ENCODE results near the gene CCS. TPM values are rescaled to one million over a fixed set of nuclear protein-coding genes. Genes with fewer than 3 reads are reported as not detected.
A peak's percentile ranks its signal among the peaks of the same experiment; 100 is the strongest.

The CCS gene
- total RNA-seq, 1 donor = 35.8 TPM

- H3K4me3 ChIP-seq (ENCODE audit: insufficient read depth, low read length) = no peak overlapping the region
- no peaks in the 10 kb centered on the region for H3K9me3 ChIP-seq (ENCODE audit: low read depth, low read length)
- no peaks in the 10 kb centered on the region for H4K20me1 ChIP-seq (ENCODE audit: insufficient read depth, low read length)
- H2AFZ ChIP-seq (ENCODE audit: low read length) = no peak overlapping the region
- no peaks in the 10 kb centered on the region for H3K4me1 ChIP-seq (ENCODE audit: insufficient read depth, low read length)
- H3K4me2 ChIP-seq (ENCODE audit: insufficient read depth, low read length) = no peak overlapping the region
- H3K27ac ChIP-seq (ENCODE audit: low read depth, low read length) = no peak overlapping the region
- peak; percentile 69 for DNase-seq (ENCODE audit: insufficient read length, low spot score, missing footprints)
- H3K79me2 ChIP-seq (ENCODE audit: insufficient read depth, low read length) = no peaks in the 10 kb centered on the region
- H3K27me3 ChIP-seq (ENCODE audit: insufficient read depth, low read length) = peaks cover 31% of the 10 kb centered on the region
- H3K36me3 ChIP-seq (ENCODE audit: insufficient read depth, low read length) = no peaks in the 10 kb centered on the region
- TF ChIP-seq, protein P1, sequence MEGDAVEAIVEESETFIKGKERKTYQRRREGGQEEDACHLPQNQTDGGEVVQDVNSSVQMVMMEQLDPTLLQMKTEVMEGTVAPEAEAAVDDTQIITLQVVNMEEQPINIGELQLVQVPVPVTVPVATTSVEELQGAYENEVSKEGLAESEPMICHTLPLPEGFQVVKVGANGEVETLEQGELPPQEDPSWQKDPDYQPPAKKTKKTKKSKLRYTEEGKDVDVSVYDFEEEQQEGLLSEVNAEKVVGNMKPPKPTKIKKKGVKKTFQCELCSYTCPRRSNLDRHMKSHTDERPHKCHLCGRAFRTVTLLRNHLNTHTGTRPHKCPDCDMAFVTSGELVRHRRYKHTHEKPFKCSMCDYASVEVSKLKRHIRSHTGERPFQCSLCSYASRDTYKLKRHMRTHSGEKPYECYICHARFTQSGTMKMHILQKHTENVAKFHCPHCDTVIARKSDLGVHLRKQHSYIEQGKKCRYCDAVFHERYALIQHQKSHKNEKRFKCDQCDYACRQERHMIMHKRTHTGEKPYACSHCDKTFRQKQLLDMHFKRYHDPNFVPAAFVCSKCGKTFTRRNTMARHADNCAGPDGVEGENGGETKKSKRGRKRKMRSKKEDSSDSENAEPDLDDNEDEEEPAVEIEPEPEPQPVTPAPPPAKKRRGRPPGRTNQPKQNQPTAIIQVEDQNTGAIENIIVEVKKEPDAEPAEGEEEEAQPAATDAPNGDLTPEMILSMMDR (IDR thresholded peaks at IDR 0.05; ENCODE audit: extremely low read depth, low read depth, low read length) = no peak
Measured at GRCh38 chr11:66561975-66562248, 31.1 kb upstream of the CCS start.

GRCh38 chr11:66562275-66562674, 30.7 kb upstream of the CCS start:
- TF ChIP-seq, protein P1 (IDR thresholded peaks at IDR 0.05; ENCODE audit: extremely low read depth, low read depth, low read length) = no peak
- Histone ChIP-seq H3K4me3 (ENCODE audit: insufficient read depth, low read length) (no peak overlapping the region), H3K4me1 (ENCODE audit: insufficient read depth, low read length) (no peaks in the 10 kb centered on the region), H2AFZ (ENCODE audit: low read length) (no peak overlapping the region), H3K27ac (ENCODE audit: low read depth, low read length) (no peak overlapping the region), H4K20me1 (ENCODE audit: insufficient read depth, low read length) (no peaks in the 10 kb centered on the region), H3K79me2 (ENCODE audit: insufficient read depth, low read length) (no peaks in the 10 kb centered on the region), H3K36me3 (ENCODE audit: insufficient read depth, low read length) (no peaks in the 10 kb centered on the region), H3K27me3 (ENCODE audit: insufficient read depth, low read length) (peaks cover 28% of the 10 kb centered on the region), H3K4me2 (ENCODE audit: insufficient read depth, low read length) (no peak overlapping the region), H3K9me3 (ENCODE audit: low read depth, low read length) (no peaks in the 10 kb centered on the region)
- peak; percentile 69 for DNase-seq (ENCODE audit: insufficient read length, low spot score, missing footprints)

GRCh38 chr11:66562907-66563583, 29.9 kb upstream of the CCS start:
- peak; percentile 81 for DNase-seq (ENCODE audit: insufficient read length, low spot score, missing footprints)
- H3K4me3 ChIP-seq (ENCODE audit: insufficient read depth, low read length) = no peak overlapping the region
- peaks cover 20% of the 10 kb centered on the region for H3K27me3 ChIP-seq (ENCODE audit: insufficient read depth, low read length)
- no peaks in the 10 kb centered on the region for H3K79me2 ChIP-seq (ENCODE audit: insufficient read depth, low read length)
- no peaks in the 10 kb centered on the region for H3K9me3 ChIP-seq (ENCODE audit: low read depth, low read length)
- H4K20me1 ChIP-seq (ENCODE audit: insufficient read depth, low read length) = no peaks in the 10 kb centered on the region
- no peak overlapping the region for H3K27ac ChIP-seq (ENCODE audit: low read depth, low read length)
- H3K4me2 ChIP-seq (ENCODE audit: insufficient read depth, low read length) = no peak overlapping the region
- no peaks in the 10 kb centered on the region for H3K4me1 ChIP-seq (ENCODE audit: insufficient read depth, low read length)
- no peaks in the 10 kb centered on the region for H3K36me3 ChIP-seq (ENCODE audit: insufficient read depth, low read length)
- TF ChIP-seq, protein P1 (IDR thresholded peaks at IDR 0.05; ENCODE audit: extremely low read depth, low read depth, low read length) = no peak
- no peak overlapping the region for H2AFZ ChIP-seq (ENCODE audit: low read length)

DNA sequence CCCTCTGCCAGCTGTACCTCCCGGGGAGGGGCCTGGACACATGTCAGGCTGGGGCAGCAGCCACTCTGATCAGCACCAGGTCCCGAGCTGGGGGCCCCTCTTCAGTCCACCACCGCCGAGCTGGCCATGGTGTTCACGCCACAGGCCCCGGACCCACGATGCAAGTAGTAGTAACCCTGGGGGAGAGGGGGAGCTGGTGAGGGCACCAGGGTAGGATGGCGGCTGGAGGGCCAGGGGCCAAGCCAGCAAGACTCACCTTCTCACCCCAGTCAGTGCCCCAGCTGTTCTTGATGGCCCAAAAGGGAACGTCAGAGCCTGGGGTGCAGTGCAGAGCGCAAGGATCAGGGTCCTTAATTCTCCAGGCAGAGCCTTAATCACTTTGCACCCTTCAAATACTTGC, 29.2 kb upstream of the CCS start:
- H3K4me3 ChIP-seq (ENCODE audit: insufficient read depth, low read length) = no peak overlapping the region

More for the DNA sequence above, 29.2 kb upstream of the CCS start:
- H3K79me2 ChIP-seq (ENCODE audit: insufficient read depth, low read length) = no peaks in the 10 kb centered on the region
- H3K27me3 ChIP-seq (ENCODE audit: insufficient read depth, low read length) = peaks cover 12% of the 10 kb centered on the region
- no peak overlapping the region for H3K4me2 ChIP-seq (ENCODE audit: insufficient read depth, low read length)
- no peak overlapping the region for H2AFZ ChIP-seq (ENCODE audit: low read length)
- peak; percentile 52 for DNase-seq (ENCODE audit: insufficient read length, low spot score, missing footprints)
- H3K4me1 ChIP-seq (ENCODE audit: insufficient read depth, low read length) = peaks cover 4% of the 10 kb centered on the region
- no peaks in the 10 kb centered on the region for H3K9me3 ChIP-seq (ENCODE audit: low read depth, low read length)
- H3K36me3 ChIP-seq (ENCODE audit: insufficient read depth, low read length) = no peaks in the 10 kb centered on the region
- TF ChIP-seq, protein P1 (IDR thresholded peaks at IDR 0.05; ENCODE audit: extremely low read depth, low read depth, low read length) = no peak
- no peak overlapping the region for H3K27ac ChIP-seq (ENCODE audit: low read depth, low read length)
- no peaks in the 10 kb centered on the region for H4K20me1 ChIP-seq (ENCODE audit: insufficient read depth, low read length)

All from osteoblast (primary cell).